ENCODE results near the gene ERH.

ERH gene

GRCh38 chr14:69332782-69333395, 65.2 kb downstream of the ERH start:
- H3K9me3 Mint-ChIP-seq = no peaks in the 10 kb centered on the region
- no peak overlapping the region for H3K4me3 Mint-ChIP-seq
- H3K27ac Mint-ChIP-seq = no peak overlapping the region
- DNase-seq (ENCODE audit: low spot score in 2 of 2) (no peak), ATAC-seq (no peak)
- peaks cover 5% of the 10 kb centered on the region for H3K4me1 Mint-ChIP-seq
- H3K36me3 Mint-ChIP-seq = no peaks in the 10 kb centered on the region

- no peaks in the 10 kb centered on the region for H3K9me3 Mint-ChIP-seq
- no peaks in the 10 kb centered on the region for H3K36me3 Mint-ChIP-seq
- no peak for ATAC-seq
- no peak for DNase-seq (ENCODE audit: low spot score in 2 of 2)
- H3K4me3 Mint-ChIP-seq = no peak overlapping the region
- H3K27ac Mint-ChIP-seq = no peak overlapping the region
- peaks cover 5% of the 10 kb centered on the region for H3K4me1 Mint-ChIP-seq
These were observed 66.9 kb downstream of the ERH start for GRCh38 chr14:69331206-69331605.

Measured in stimulated activated effector memory CD8-positive, alpha-beta T cell treated with anti-CD3 and anti-CD28 coated beads, Interleukin-12 subunit alpha, Interleukin-12 subunit beta, amount 100 ng/mL, for 72 hours (primary cell).